Hepatocyte (in vitro differentiated cells): ENCODE results near the gene STXBP4. TPM values are rescaled to one million over a fixed set of nuclear protein-coding genes. Genes with fewer than 3 reads are reported as not detected.

ENCODE experiments used
- DNase-seq: peaks from one replicate; pipeline ENCODE4 v3.0.0-alpha.2; 2016; ENCODE audit warnings: low spot score
- H2AFZ ChIP-seq: fragments of 200-600 bp; sonication (generic); 2 replicates; pipeline ENCODE4 v1.6.0; 2016; ENCODE audit warnings: antibody characterized with exemption, mild to moderate bottlenecking
- H3K27ac ChIP-seq: fragments of 200-600 bp; sonication (generic); 2 replicates; pipeline ENCODE4 v1.5.1; 2016; ENCODE audit warnings: mild to moderate bottlenecking
- H3K27me3 ChIP-seq: fragments of 200-600 bp; sonication (generic); 2 replicates; pipeline ENCODE4 v1.6.1; 2016
- H3K36me3 ChIP-seq: fragments of 200-600 bp; sonication (generic); replicated peaks from 2 replicates; pipeline ENCODE4 v1.5.1; 2016; ENCODE audit warnings: low read depth; ENCODE audit not compliant: insufficient read depth
- H3K4me1 ChIP-seq: fragments of 200-600 bp; sonication (generic); 2 replicates; pipeline ENCODE4 v1.5.1; 2016; ENCODE audit warnings: mild to moderate bottlenecking, moderate library complexity; ENCODE audit not compliant: insufficient read depth
- H3K4me2 ChIP-seq: fragments of 200-600 bp; sonication (generic); 2 replicates; pipeline ENCODE4 v1.6.0; 2016
- H3K4me3 ChIP-seq: fragments of 200-600 bp; sonication (generic); 2 replicates; pipeline ENCODE4 v1.5.1; 2016; ENCODE audit warnings: mild to moderate bottlenecking
- H3K79me2 ChIP-seq: fragments of 200-600 bp; sonication (generic); 2 replicates; pipeline ENCODE4 v1.6.0; 2017; ENCODE audit warnings: mild to moderate bottlenecking
- H3K9me2 ChIP-seq: fragments of 200-600 bp; sonication (generic); replicated peaks from 2 replicates; pipeline ENCODE4 v1.6.0; 2017; ENCODE audit warnings: mild to moderate bottlenecking; ENCODE audit not compliant: insufficient read depth
- H3K9me3 ChIP-seq: fragments of 200-600 bp; sonication (generic); 2 replicates; pipeline ENCODE4 v1.5.1; 2016; ENCODE audit warnings: low read depth, mild to moderate bottlenecking
- H4K20me1 ChIP-seq: fragments of 200-600 bp; sonication (generic); 2 replicates; pipeline ENCODE4 v1.6.0; 2016; ENCODE audit warnings: mild to moderate bottlenecking; ENCODE audit not compliant: insufficient read depth, poor library complexity, severe bottlenecking
- CTCF ChIP-seq: fragments of 200-600 bp; sonication (generic); IDR thresholded peaks from 2 replicates; pipeline ENCODE4 v1.5.1; 2016; ENCODE audit warnings: antibody characterized with exemption, mild to moderate bottlenecking; ENCODE audit not compliant: poor library complexity
- EZH2 ChIP-seq: fragments of 200-600 bp; sonication (generic); IDR thresholded peaks from 2 replicates; pipeline ENCODE4 v1.6.1; 2016; ENCODE audit warnings: antibody characterized with exemption, mild to moderate bottlenecking, borderline replicate concordance
- EZH2phosphoT487 ChIP-seq: fragments of 200-600 bp; sonication (generic); IDR thresholded peaks from one replicate; pipeline ENCODE4 v1.6.1; 2018; ENCODE audit warnings: antibody characterized with exemption, mild to moderate bottlenecking, low read depth, moderate library complexity; ENCODE audit not compliant: unreplicated experiment, severe bottlenecking
- WGBS: methylation state at CpG from one replicate; pipeline ENCODE4 v1.1.6; 2016; ENCODE audit warnings: low lambda C conversion rate; ENCODE audit errors: missing lambda C conversion rate; 5-methylcytosine and 5-hydroxymethylcytosine counted together
- polyA plus RNA-seq: library from polyadenylated mRNA; unstranded; fragments of >200 nt; fragmentation: Nextera tagmentation; extraction: Ambion mirVana; gene quantifications from 2 replicates; pipeline ENCODE4 v1.2.1, GENCODE V29; 2016
- total RNA-seq: library from RNA; depleted of rRNA; stranded (reverse); fragments of >200 nt; gene quantifications from 2 replicates; pipeline ENCODE4 v1.2.3, GENCODE V29; 2014

STXBP4 gene
- total and polyA plus RNA-seq, 2 experiments from 2014 or later = 9.0 to 50.1 TPM

DNA sequence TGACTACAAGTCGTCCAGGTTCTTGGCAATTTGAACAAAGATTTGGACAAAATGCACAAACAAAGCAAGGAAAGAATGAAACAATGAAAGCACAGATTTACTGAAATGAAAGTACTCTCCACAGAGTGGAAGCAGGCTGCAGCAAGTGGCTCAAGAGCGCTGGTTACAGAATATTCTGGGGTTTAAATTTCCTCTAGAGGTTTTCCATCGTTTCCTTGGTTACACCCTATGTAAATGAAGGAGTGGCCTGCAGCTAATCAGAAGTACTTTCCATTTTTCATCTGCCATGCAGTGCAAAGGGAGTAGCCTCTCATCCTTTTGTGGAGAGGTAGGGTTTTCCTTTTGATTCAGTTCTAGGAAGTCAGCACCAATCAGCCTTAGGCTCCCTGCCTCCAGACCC is 11.8 kb downstream of the STXBP4 start:
- no peak overlapping the region for H3K4me3 ChIP-seq
- DNase-seq = no peak
- no peak overlapping the region for H3K27ac ChIP-seq
- no peaks in the 10 kb centered on the region for H3K27me3 ChIP-seq
- WGBS = 96% methylated on average over 3 of the region's 3 CpGs
- no peaks in the 10 kb centered on the region for H3K4me1 ChIP-seq
- H3K4me2 ChIP-seq = no peak overlapping the region
- no peaks in the 10 kb centered on the region for H3K9me2 ChIP-seq
- H2AFZ ChIP-seq = no peak overlapping the region
- TF ChIP-seq EZH2 (no peak), EZH2phosphoT487 (no peak), CTCF (no peak)
- H3K36me3 ChIP-seq = no peaks in the 10 kb centered on the region
- H3K79me2 ChIP-seq = peaks cover 69% of the 10 kb centered on the region
- H4K20me1 ChIP-seq = no peaks in the 10 kb centered on the region
- H3K9me3 ChIP-seq = no peaks in the 10 kb centered on the region

DNA sequence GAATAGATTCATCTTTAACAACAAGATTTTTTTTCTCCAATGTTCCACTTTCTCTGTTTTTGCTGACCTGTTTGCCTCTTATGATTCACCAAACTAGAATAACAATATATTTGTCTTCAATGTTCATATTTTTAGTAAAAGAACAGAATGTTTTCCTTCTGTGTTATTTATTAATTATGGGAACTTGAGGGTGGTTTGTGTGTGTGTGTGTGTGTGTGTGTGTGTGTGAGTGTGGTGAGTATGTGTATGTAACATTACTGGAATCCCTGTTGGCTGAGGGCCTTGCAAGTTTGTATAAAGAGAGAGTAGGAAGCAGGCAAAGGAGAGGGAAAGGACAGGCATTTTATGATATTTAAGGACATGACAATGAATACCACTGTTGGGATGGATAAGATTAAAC is 13.8 kb downstream of the STXBP4 start:
- TF ChIP-seq EZH2 (no peak), CTCF (no peak), EZH2phosphoT487 (no peak)
- Histone ChIP-seq H3K4me1 (no peaks in the 10 kb centered on the region), H3K4me2 (no peak overlapping the region), H2AFZ (no peak overlapping the region), H3K36me3 (no peaks in the 10 kb centered on the region), H3K9me2 (no peaks in the 10 kb centered on the region), H3K9me3 (no peaks in the 10 kb centered on the region), H3K27me3 (no peaks in the 10 kb centered on the region), H3K27ac (no peak overlapping the region), H3K4me3 (no peak overlapping the region), H4K20me1 (no peaks in the 10 kb centered on the region), H3K79me2 (peaks cover 50% of the 10 kb centered on the region)
- no peak for DNase-seq

GRCh38 chr17:54983260-54983659 is 14.7 kb downstream of the STXBP4 start:
- Histone ChIP-seq H3K79me2 (peaks cover 43% of the 10 kb centered on the region), H3K36me3 (no peaks in the 10 kb centered on the region), H3K4me3 (no peak overlapping the region), H3K4me1 (no peaks in the 10 kb centered on the region), H2AFZ (no peak overlapping the region), H3K4me2 (no peak overlapping the region), H3K9me3 (no peaks in the 10 kb centered on the region), H4K20me1 (no peaks in the 10 kb centered on the region), H3K9me2 (no peaks in the 10 kb centered on the region), H3K27me3 (no peaks in the 10 kb centered on the region), H3K27ac (no peak overlapping the region)
- no peak for DNase-seq
- TF ChIP-seq EZH2phosphoT487 (no peak), CTCF (no peak), EZH2 (no peak)

- Histone ChIP-seq H3K27me3 (no peaks in the 10 kb centered on the region), H3K27ac (no peak overlapping the region), H3K36me3 (no peaks in the 10 kb centered on the region), H3K4me2 (no peak overlapping the region), H2AFZ (no peak overlapping the region), H3K9me3 (no peaks in the 10 kb centered on the region), H3K4me1 (no peaks in the 10 kb centered on the region), H4K20me1 (no peaks in the 10 kb centered on the region), H3K79me2 (peaks cover 21% of the 10 kb centered on the region), H3K9me2 (no peaks in the 10 kb centered on the region), H3K4me3 (no peak overlapping the region)
- 94% methylated on average over 1 of the region's 1 CpG for WGBS
- TF ChIP-seq CTCF (no peak), EZH2phosphoT487 (no peak), EZH2 (no peak)
- no peak for DNase-seq
These were observed 16.9 kb downstream of the STXBP4 start for GRCh38 chr17:54985476-54985875.
